OCI-LY1 (cell line): ENCODE data around the gene ZNF277.

Source experiments
- CTCF ChIP-seq: fragments of 200-600 bp; sonication (generic), shearing (Covaris generic); IDR thresholded peaks from 2 replicates; pipeline ENCODE4 v1.5.1; 2017; ENCODE audit warnings: mild to moderate bottlenecking, antibody characterized with exemption, low read length, moderate library complexity, mixed read lengths
- EZH2 ChIP-seq: fragments of 200-600 bp; sonication (generic), shearing (Covaris generic); IDR thresholded peaks from 2 replicates; pipeline ENCODE4 v1.8.0; 2017; ENCODE audit warnings: borderline replicate concordance, mixed run types, mild to moderate bottlenecking, antibody characterized with exemption, low read length, moderate library complexity, mixed read lengths

GRCh38 chr7:112193915-112194502 lies 12.5 kb upstream of the ZNF277 start:
- TF ChIP-seq CTCF: no peak
- no peak for TF ChIP-seq EZH2
